ENCODE data around the gene CRHR1. TPM values are rescaled to one million over a fixed set of nuclear protein-coding genes. Genes with fewer than 3 reads are reported as not detected.

Gene CRHR1
- polyA plus RNA-seq, 2 of the 4 experiments (the other 2 are of a cell fraction): 0.09 to 0.12 TPM

GRCh38 chr17:45801421-45801820 lies 17.3 kb downstream of the CRHR1 start:
- H3K4me3 ChIP-seq: no peak overlapping the region
- FAIRE-seq: no peak
- no peak for DNase-seq (ENCODE audit: low read depth in 1 of 2, low spot score in 1 of 2)
- H3K4me1 ChIP-seq: no peaks in the 10 kb centered on the region
- ATAC-seq: no peak
- 70% methylated on average over 8 of the region's 8 CpGs for WGBS (ENCODE audit: missing lambda C conversion rate)
- ChIA-PET POLR2A (no interaction called here), CTCF (interaction anchor here (1.3 to 4.6 kb wide), 5 partner anchors 13 to 161 kb away, joined by 3 to 16 read pairs (median 5); no protein-coding TSS in a partner anchor)
- no peak overlapping the region for H3K4me2 ChIP-seq
- TF ChIP-seq TP53 (CRISPR knock-in tag; IDR thresholded peaks at IDR 0.05) (no peak), ATOH8 (CRISPR knock-in tag; IDR thresholded peaks at IDR 0.05; ENCODE audit: low read depth) (no peak), CTCF (IDR thresholded peaks at IDR 0.05) (no peak), HOXB13 (CRISPR knock-in tag; IDR thresholded peaks at IDR 0.05; ENCODE audit: low read depth) (no peak), JUNB (IDR thresholded peaks at IDR 0.05) (no peak)
- H3K9me3 ChIP-seq: no peaks in the 10 kb centered on the region
- no peak overlapping the region for H3K27ac ChIP-seq

- Histone ChIP-seq H3K4me1 (no peaks in the 10 kb centered on the region), H3K4me2 (no peak overlapping the region), H3K9me3 (peaks cover 8% of the 10 kb centered on the region; the same call in 2 of the 3 replicates), H3K27ac (no peak overlapping the region), H3K4me3 (no peak overlapping the region)
- FAIRE-seq: no peak
- ChIA-PET POLR2A (no interaction called here), CTCF (interaction anchor here (0.6 to 5.3 kb wide), 3 partner anchors 23 to 169 kb away, joined by 4 to 32 read pairs (median 15); partner anchors contain the start of gene CRHR1)
- WGBS (ENCODE audit: missing lambda C conversion rate): 87% methylated on average over 1 of the region's 1 CpG
- TF ChIP-seq ZFP36 (IDR thresholded peaks at IDR 0.05; ENCODE audit: borderline replicate concordance, partially characterized antibody): peak; percentile 48
- TF ChIP-seq TP53 (CRISPR knock-in tag; IDR thresholded peaks at IDR 0.05): no peak
- TF ChIP-seq CEBPB (IDR thresholded peaks at IDR 0.05): no peak
- no peak for TF ChIP-seq ATOH8 (CRISPR knock-in tag; IDR thresholded peaks at IDR 0.05; ENCODE audit: low read depth)
- no peak for TF ChIP-seq CHD2 (IDR thresholded peaks at IDR 0.05; ENCODE audit: low read length, partially characterized antibody)
- TF ChIP-seq HOXB5 (CRISPR knock-in tag; IDR thresholded peaks at IDR 0.05): no peak
- TF ChIP-seq HEYL (CRISPR knock-in tag; IDR thresholded peaks at IDR 0.05): no peak
- ATAC-seq: no peak
- no peak for DNase-seq (ENCODE audit: low read depth in 1 of 2, low spot score in 1 of 2)
These were observed 24.7 kb downstream of the CRHR1 start for GRCh38 chr17:45808845-45809244.

GRCh38 chr17:45809499-45809898 lies 25.4 kb downstream of the CRHR1 start:
- CTCF ChIA-PET: interaction anchor here (1.4 to 5.3 kb wide), 3 partner anchors 12 to 26 kb away, joined by 3 to 32 read pairs (median 15); partner anchors contain the start of gene CRHR1
- no peak overlapping the region for H3K27ac ChIP-seq
- H3K4me3 ChIP-seq: no peak overlapping the region
- no peaks in the 10 kb centered on the region for H3K4me1 ChIP-seq
- H3K4me2 ChIP-seq: no peak overlapping the region
- DNase-seq (ENCODE audit: low read depth in 1 of 2, low spot score in 1 of 2) (no peak), FAIRE-seq (no peak), ATAC-seq (no peak)
- POLR2A ChIA-PET: interaction anchor here (0.6 kb wide), 1 partner anchor 661 kb away, joined by 9 read pairs; the partner anchor contains the start of gene HEXIM1
- TF ChIP-seq HOXB5 (CRISPR knock-in tag; IDR thresholded peaks at IDR 0.05): no peak
- TF ChIP-seq TP53 (CRISPR knock-in tag; IDR thresholded peaks at IDR 0.05): no peak
- no peak for TF ChIP-seq RNF2 (IDR thresholded peaks at IDR 0.05; ENCODE audit: borderline replicate concordance, low read depth)
- no peak for TF ChIP-seq JUN (IDR thresholded peaks at IDR 0.05)
- 54% methylated on average over 15 of the region's 15 CpGs for WGBS (ENCODE audit: missing lambda C conversion rate)
- peaks cover 8% of the 10 kb centered on the region; the same call in 2 of the 3 replicates for H3K9me3 ChIP-seq

GRCh38 chr17:45812102-45812501 lies 28.0 kb downstream of the CRHR1 start:
- 44% methylated on average over 3 of the region's 3 CpGs for WGBS (ENCODE audit: missing lambda C conversion rate)
- H3K27ac ChIP-seq: no peak overlapping the region
- DNase-seq (ENCODE audit: low read depth in 1 of 2, low spot score in 1 of 2) (peak; percentile 40 to 64), FAIRE-seq (peak; percentile 67), ATAC-seq (peak; percentile 30 to 48; a peak in 3 of 6 replicates)
- H3K4me2 ChIP-seq: no peak overlapping the region
- CTCF ChIA-PET: interaction anchor here (0.5 to 5.3 kb wide), 7 partner anchors 9 to 69 kb away, joined by 3 to 32 read pairs (median 4); no protein-coding TSS in a partner anchor
- H3K4me1 ChIP-seq: no peaks in the 10 kb centered on the region
- H3K9me3 ChIP-seq: peaks cover 8% of the 10 kb centered on the region; the same call in 2 of the 3 replicates
- H3K4me3 ChIP-seq: no peak overlapping the region
- TF ChIP-seq EP300 (IDR thresholded peaks at IDR 0.05): no peak
- TF ChIP-seq CTCF (IDR thresholded peaks at IDR 0.05): 0 out of 3 replicates have a peak, but pooled peaks have one; percentile 12
- POLR2A ChIA-PET: no interaction called here
